ENCODE measurements around the gene RUNX2. TPM values are rescaled to one million over a fixed set of nuclear protein-coding genes. Genes with fewer than 3 reads are reported as not detected.

RUNX2 gene
- total RNA-seq, 1 experiment from 2014 or later = 3.8 TPM

- no peaks in the 10 kb centered on the region for H3K9me2 ChIP-seq (replicated peaks; ENCODE audit: low read length)
- H3K27me3 ChIP-seq (ENCODE audit: low read length) = no peaks in the 10 kb centered on the region
- BruUV-seq (replicated peaks) = no TSS peak
- no peak overlapping the region for H3K27ac ChIP-seq (ENCODE audit: low read length)
- no peaks in the 10 kb centered on the region for H3K9me3 ChIP-seq (ENCODE audit: low read length)
- H4K20me1 ChIP-seq (ENCODE audit: low read length) = no peaks in the 10 kb centered on the region
- H3K9ac ChIP-seq (ENCODE audit: low read length) = no peak overlapping the region
- H3K36me3 ChIP-seq (ENCODE audit: low read depth, low read length) = no peaks in the 10 kb centered on the region
- H3K4me3 ChIP-seq (ENCODE audit: low read length) = no peak overlapping the region
- no peaks in the 10 kb centered on the region for H3K79me2 ChIP-seq (ENCODE audit: low read length)
- DNase-seq (no peak), ATAC-seq (no peak)
- no peaks in the 10 kb centered on the region for H3F3A ChIP-seq (ENCODE audit: low read length, unreplicated experiment)
- H3K4me2 ChIP-seq (ENCODE audit: low read length) = no peak overlapping the region
- CTCF ChIA-PET = interaction anchor here (0.6 kb wide), 1 partner anchor 178 kb away, joined by 4 read pairs; no protein-coding TSS in a partner anchor
- H2AFZ ChIP-seq (ENCODE audit: low read length) = no peak overlapping the region
- POLR2A ChIA-PET (ENCODE audit: unreplicated experiment) = interaction anchor here (0.7 kb wide), 1 partner anchor 1169 kb away, joined by 3 read pairs; no protein-coding TSS in a partner anchor
- H3K4me1 ChIP-seq (ENCODE audit: insufficient read depth, low read length) = peaks cover 6% of the 10 kb centered on the region
- TF ChIP-seq, protein P1, sequence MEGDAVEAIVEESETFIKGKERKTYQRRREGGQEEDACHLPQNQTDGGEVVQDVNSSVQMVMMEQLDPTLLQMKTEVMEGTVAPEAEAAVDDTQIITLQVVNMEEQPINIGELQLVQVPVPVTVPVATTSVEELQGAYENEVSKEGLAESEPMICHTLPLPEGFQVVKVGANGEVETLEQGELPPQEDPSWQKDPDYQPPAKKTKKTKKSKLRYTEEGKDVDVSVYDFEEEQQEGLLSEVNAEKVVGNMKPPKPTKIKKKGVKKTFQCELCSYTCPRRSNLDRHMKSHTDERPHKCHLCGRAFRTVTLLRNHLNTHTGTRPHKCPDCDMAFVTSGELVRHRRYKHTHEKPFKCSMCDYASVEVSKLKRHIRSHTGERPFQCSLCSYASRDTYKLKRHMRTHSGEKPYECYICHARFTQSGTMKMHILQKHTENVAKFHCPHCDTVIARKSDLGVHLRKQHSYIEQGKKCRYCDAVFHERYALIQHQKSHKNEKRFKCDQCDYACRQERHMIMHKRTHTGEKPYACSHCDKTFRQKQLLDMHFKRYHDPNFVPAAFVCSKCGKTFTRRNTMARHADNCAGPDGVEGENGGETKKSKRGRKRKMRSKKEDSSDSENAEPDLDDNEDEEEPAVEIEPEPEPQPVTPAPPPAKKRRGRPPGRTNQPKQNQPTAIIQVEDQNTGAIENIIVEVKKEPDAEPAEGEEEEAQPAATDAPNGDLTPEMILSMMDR (conservative IDR thresholded peaks at IDR 0.05; ENCODE audit: low read depth, low read length) = no peak
- no peak for TF ChIP-seq EZH2phosphoT487 (IDR thresholded peaks at IDR 0.05; ENCODE audit: borderline replicate concordance, low read length)
- TF ChIP-seq EZH2 (IDR thresholded peaks at IDR 0.05; ENCODE audit: low read length, unreplicated experiment) = no peak
- intact Hi-C loops (cut with micrococcal nuclease) = no loop called here
Observed at GRCh38 chr6:45663251-45664221, 335.4 kb downstream of the RUNX2 start.

GRCh38 chr6:45664707-45665106, 336.6 kb downstream of the RUNX2 start:
- ChIA-PET POLR2A (ENCODE audit: unreplicated experiment) (interaction anchor here (0.7 kb wide), 1 partner anchor 1170 kb away, joined by 3 read pairs; no protein-coding TSS in a partner anchor), CTCF (no interaction called here)
- ATAC-seq (no peak), DNase-seq (no peak)
- Histone ChIP-seq H3K4me2 (ENCODE audit: low read length) (no peak overlapping the region), H2AFZ (ENCODE audit: low read length) (no peak overlapping the region), H3K9me3 (ENCODE audit: low read length) (no peaks in the 10 kb centered on the region), H3K27ac (ENCODE audit: low read length) (no peak overlapping the region), H3K9ac (ENCODE audit: low read length) (no peak overlapping the region), H3K9me2 (replicated peaks; ENCODE audit: low read length) (no peaks in the 10 kb centered on the region), H3K4me3 (ENCODE audit: low read length) (no peak overlapping the region), H3K27me3 (ENCODE audit: low read length) (no peaks in the 10 kb centered on the region), H3F3A (ENCODE audit: low read length, unreplicated experiment) (no peaks in the 10 kb centered on the region), H4K20me1 (ENCODE audit: low read length) (no peaks in the 10 kb centered on the region), H3K4me1 (ENCODE audit: insufficient read depth, low read length) (peaks cover 6% of the 10 kb centered on the region), H3K79me2 (ENCODE audit: low read length) (no peaks in the 10 kb centered on the region), H3K36me3 (ENCODE audit: low read depth, low read length) (no peaks in the 10 kb centered on the region)
- TF ChIP-seq EZH2phosphoT487 (IDR thresholded peaks at IDR 0.05; ENCODE audit: borderline replicate concordance, low read length) (no peak), EZH2 (IDR thresholded peaks at IDR 0.05; ENCODE audit: low read length, unreplicated experiment) (no peak)
- TF ChIP-seq, protein P1 (conservative IDR thresholded peaks at IDR 0.05; ENCODE audit: low read depth, low read length) = no peak
- no TSS peak for BruUV-seq (replicated peaks)
- intact Hi-C loops (cut with micrococcal nuclease) = no loop called here

GRCh38 chr6:45665859-45666258, 337.7 kb downstream of the RUNX2 start:
- H3K9ac ChIP-seq (ENCODE audit: low read length) = no peak overlapping the region
- H3K4me1 ChIP-seq (ENCODE audit: insufficient read depth, low read length) = peaks cover 6% of the 10 kb centered on the region
- H3K27ac ChIP-seq (ENCODE audit: low read length) = no peak overlapping the region
- H4K20me1 ChIP-seq (ENCODE audit: low read length) = no peaks in the 10 kb centered on the region
- no peaks in the 10 kb centered on the region for H3K36me3 ChIP-seq (ENCODE audit: low read depth, low read length)
- BruUV-seq (replicated peaks) = no TSS peak
- no peaks in the 10 kb centered on the region for H3K79me2 ChIP-seq (ENCODE audit: low read length)
- no peaks in the 10 kb centered on the region for H3K27me3 ChIP-seq (ENCODE audit: low read length)
- H3K4me3 ChIP-seq (ENCODE audit: low read length) = no peak overlapping the region
- TF ChIP-seq, protein P1 (conservative IDR thresholded peaks at IDR 0.05; ENCODE audit: low read depth, low read length) = no peak
- no peak for TF ChIP-seq EZH2phosphoT487 (IDR thresholded peaks at IDR 0.05; ENCODE audit: borderline replicate concordance, low read length)
- TF ChIP-seq EZH2 (IDR thresholded peaks at IDR 0.05; ENCODE audit: low read length, unreplicated experiment) = no peak
- DNase-seq = no peak
- H3K9me2 ChIP-seq (replicated peaks; ENCODE audit: low read length) = no peaks in the 10 kb centered on the region
- CTCF ChIA-PET = no interaction called here
- POLR2A ChIA-PET (ENCODE audit: unreplicated experiment) = no interaction called here
- intact Hi-C loops (cut with micrococcal nuclease) = no loop called here
- H3K4me2 ChIP-seq (ENCODE audit: low read length) = no peak overlapping the region
- no peaks in the 10 kb centered on the region for H3F3A ChIP-seq (ENCODE audit: low read length, unreplicated experiment)
- ATAC-seq = no peak
- H2AFZ ChIP-seq (ENCODE audit: low read length) = no peak overlapping the region
- H3K9me3 ChIP-seq (ENCODE audit: low read length) = no peaks in the 10 kb centered on the region

Measured in PC-3 (cell line).